Testis (tissue), 3 donors: Measurements from ENCODE around the gene DDC. TPM values are rescaled to one million over a fixed set of nuclear protein-coding genes. Genes with fewer than 3 reads are reported as not detected.

ENCODE experiments used
- DNase-seq: peaks from one replicate; pipeline ENCODE4 v3.0.0-alpha.2; 2019
- H3K27ac ChIP-seq, 2 donors: fragments of 200-600 bp; sonication (generic); one replicate each; pipeline ENCODE4 v1.5.1; 2019
- H3K27me3 ChIP-seq: fragments of 200-600 bp; sonication (generic); one replicate; pipeline ENCODE4 v1.5.1; 2019
- H3K36me3 ChIP-seq: fragments of 200-600 bp; sonication (generic); one replicate; pipeline ENCODE4 v1.5.1; 2017; ENCODE audit warnings: low read depth; ENCODE audit errors: missing control alignments
- H3K4me1 ChIP-seq: fragments of 200-600 bp; sonication (generic); one replicate; pipeline ENCODE4 v1.5.1; 2019
- H3K4me3 ChIP-seq, 2 donors: fragments of 200-600 bp; sonication (generic); one replicate each; pipeline ENCODE4 v1.5.1; 2017 to 2019
- H3K9me3 ChIP-seq: fragments of 200-600 bp; sonication (generic); one replicate; pipeline ENCODE4 v1.5.1; 2017
- POLR2A ChIP-seq: fragments of 450-650 bp; IDR thresholded peaks from one replicate; pipeline ENCODE4 v1.6.1; 2017; ENCODE audit warnings: antibody characterized with exemption, mild to moderate bottlenecking, moderate library complexity
- WGBS, 2 donors: methylation state at CpG; one replicate each; pipeline ENCODE4 v1.1.5; 2018; 5-methylcytosine and 5-hydroxymethylcytosine counted together
- intact Hi-C: fragments of 100-400 bp; cut with DNase I; formaldehyde crosslinking; loops from one replicate; pipeline ENCODE4 v1.15.1; 2023; ENCODE audit warnings: low total_unique reads
- polyA plus RNA-seq: library from polyadenylated mRNA; stranded (reverse); fragments of 350-450 nt; fragmentation: Illumina TruSeq; extraction: RNeasy Lipid Tissue Mini Kit (QIAGEN cat#74804); gene quantifications from one replicate; pipeline ENCODE4 v1.2.3, GENCODE V29; 2014; ENCODE audit warnings: low read depth, low replicate concordance; ENCODE audit not compliant: insufficient read depth
- total RNA-seq, 2 donors: library from RNA; depleted of rRNA; stranded (reverse); fragments of >200 nt; gene quantifications; one replicate each; pipeline ENCODE4 v1.2.3, GENCODE V29; 2016
- TF ChIP-seq, protein P1 (sequence below), 3 experiments: fragments of 450-650 bp in 2 of 3; fragments of 200-600 bp in 1 of 3; sonication (generic) in 1 of 3; IDR thresholded peaks; one replicate each; pipeline ENCODE4 v1.5.1; 2016 to 2019; ENCODE audit warnings: antibody characterized with exemption in 3 of 3, mild to moderate bottlenecking in 2 of 3, moderate library complexity in 1 of 3

The DDC gene
- total and polyA plus RNA-seq, 3 donors from 2014 or later: 1.2 to 4.1 (median 3.3) TPM

DNA sequence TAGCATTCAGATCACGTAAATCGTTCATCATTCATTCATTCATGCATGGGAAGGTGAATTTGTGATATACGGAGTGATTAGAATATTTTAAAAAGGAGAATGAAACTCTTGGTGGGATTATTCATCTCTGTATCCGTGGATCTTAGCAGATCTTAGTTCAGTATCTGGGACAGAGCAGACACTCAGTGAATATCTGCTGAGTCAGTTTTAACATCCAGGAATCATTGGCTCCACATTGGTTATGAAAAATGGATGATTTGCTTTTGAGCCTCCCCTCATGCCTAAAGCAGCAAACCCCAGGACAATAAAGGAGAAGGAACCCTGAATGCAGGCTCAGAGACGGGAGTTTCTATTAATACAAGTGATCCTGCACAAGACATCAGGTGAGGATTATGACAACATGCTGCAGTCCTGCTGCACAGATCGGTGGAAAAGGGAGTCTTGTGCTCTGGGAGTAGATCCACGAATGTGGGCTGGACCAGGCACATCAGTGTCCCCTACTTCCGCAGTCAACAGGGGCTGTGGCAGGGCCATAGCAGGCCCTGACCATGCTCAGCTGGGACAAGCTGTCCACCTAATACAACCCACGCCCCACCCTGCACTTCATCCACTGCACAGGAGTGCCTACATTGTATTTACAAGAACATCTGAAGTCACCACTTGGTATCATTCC lies 88.1 kb downstream of the DDC start:
- TF ChIP-seq, protein P1, sequence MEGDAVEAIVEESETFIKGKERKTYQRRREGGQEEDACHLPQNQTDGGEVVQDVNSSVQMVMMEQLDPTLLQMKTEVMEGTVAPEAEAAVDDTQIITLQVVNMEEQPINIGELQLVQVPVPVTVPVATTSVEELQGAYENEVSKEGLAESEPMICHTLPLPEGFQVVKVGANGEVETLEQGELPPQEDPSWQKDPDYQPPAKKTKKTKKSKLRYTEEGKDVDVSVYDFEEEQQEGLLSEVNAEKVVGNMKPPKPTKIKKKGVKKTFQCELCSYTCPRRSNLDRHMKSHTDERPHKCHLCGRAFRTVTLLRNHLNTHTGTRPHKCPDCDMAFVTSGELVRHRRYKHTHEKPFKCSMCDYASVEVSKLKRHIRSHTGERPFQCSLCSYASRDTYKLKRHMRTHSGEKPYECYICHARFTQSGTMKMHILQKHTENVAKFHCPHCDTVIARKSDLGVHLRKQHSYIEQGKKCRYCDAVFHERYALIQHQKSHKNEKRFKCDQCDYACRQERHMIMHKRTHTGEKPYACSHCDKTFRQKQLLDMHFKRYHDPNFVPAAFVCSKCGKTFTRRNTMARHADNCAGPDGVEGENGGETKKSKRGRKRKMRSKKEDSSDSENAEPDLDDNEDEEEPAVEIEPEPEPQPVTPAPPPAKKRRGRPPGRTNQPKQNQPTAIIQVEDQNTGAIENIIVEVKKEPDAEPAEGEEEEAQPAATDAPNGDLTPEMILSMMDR (IDR thresholded peaks at IDR 0.05): no peak
- TF ChIP-seq POLR2A: no peak
- Histone ChIP-seq H3K36me3 (no peaks in the 10 kb centered on the region), H3K27ac (no peak overlapping the region), H3K4me3 (no peak overlapping the region), H3K4me1 (no peaks in the 10 kb centered on the region), H3K9me3 (no peaks in the 10 kb centered on the region), H3K27me3 (no peaks in the 10 kb centered on the region)
- intact Hi-C loops: no loop called here
- WGBS, 2 donors: 88 to 96% methylated on average over 9 of the region's 9 CpGs
- no peak for DNase-seq

DNA sequence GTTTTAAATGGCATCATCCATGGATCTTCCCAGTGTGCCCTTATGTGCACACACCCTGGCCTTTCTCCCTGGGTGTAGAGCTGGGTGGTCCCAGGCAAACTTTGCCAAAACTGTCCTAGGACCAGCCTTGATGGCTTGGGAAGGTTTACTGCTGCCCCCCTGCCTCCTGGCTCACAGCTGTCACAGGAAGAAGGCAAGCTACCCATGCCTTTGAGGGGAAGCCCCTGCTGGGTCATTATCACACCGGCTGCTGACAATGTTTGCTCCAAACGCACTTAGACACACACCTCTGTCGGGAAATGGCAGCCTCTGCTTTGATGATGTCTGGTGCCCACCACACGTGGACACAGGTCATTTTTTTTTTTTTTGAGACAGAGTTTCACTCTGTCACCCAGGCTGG lies 89.9 kb downstream of the DDC start:
- no peak for TF ChIP-seq POLR2A
- TF ChIP-seq, protein P1 (IDR thresholded peaks at IDR 0.05): no peak
- intact Hi-C loops: no loop called here

DNA sequence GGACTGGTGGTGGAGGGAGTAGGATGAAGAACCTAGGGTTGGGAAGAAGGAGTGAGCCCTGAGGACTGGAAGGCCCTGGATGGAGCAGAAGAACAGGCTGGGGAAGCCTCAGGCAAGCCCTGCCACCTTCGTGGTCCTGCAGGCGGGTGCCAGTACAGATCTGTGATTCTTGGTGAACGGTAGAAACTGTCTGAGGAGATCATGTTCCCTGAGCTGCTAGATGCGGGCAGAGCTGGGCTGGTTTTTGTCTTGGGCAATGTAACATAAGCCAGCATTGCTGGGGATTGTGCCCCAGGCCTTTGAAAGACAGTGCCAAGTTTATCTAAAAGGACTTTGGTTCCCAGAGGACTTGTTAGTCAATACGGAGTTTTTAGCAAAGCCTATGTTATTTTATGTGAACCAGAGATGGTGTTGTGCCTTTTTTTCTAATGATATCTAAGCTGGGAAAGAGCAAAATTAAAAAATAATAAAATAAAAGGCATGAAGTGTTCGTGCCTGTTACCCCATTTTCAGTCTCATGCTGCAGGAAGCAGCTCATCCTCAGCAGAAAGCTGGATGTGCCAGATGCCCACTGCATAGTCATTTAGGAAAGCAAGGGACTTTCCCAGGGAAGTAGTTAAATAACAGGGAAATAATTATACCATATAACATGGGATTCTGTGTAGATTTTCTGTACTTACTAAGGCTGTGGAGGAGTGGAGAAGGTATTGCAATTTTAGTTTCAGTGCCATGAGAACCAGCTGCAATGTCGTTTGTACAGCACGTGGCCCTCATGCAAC lies 90.6 kb downstream of the DDC start:
- DNase-seq: no peak
- Histone ChIP-seq H3K9me3 (no peaks in the 10 kb centered on the region), H3K27ac (no peak overlapping the region), H3K4me1 (no peaks in the 10 kb centered on the region), H3K4me3 (no peak overlapping the region), H3K36me3 (no peaks in the 10 kb centered on the region), H3K27me3 (no peaks in the 10 kb centered on the region)
- WGBS, 2 donors: 69 to 71% methylated on average over 8 of the region's 8 CpGs
- intact Hi-C loops: no loop called here
- no peak for TF ChIP-seq POLR2A
- TF ChIP-seq, protein P1 (IDR thresholded peaks at IDR 0.05): no peak

More for the DNA sequence above, 89.9 kb downstream of the DDC start:
- Histone ChIP-seq H3K36me3 (no peaks in the 10 kb centered on the region), H3K4me3 (no peak overlapping the region), H3K4me1 (no peaks in the 10 kb centered on the region), H3K27ac (no peak overlapping the region), H3K9me3 (no peaks in the 10 kb centered on the region), H3K27me3 (no peaks in the 10 kb centered on the region)
- WGBS, 2 donors: 71 to 77% methylated on average over 4 of the region's 4 CpGs
- no peak for DNase-seq

- WGBS, 2 donors: 92 to 93% methylated on average over 2 to 4 of the region's 4 CpGs
- Histone ChIP-seq H3K9me3 (no peaks in the 10 kb centered on the region), H3K4me3 (no peak overlapping the region), H3K36me3 (no peaks in the 10 kb centered on the region), H3K4me1 (no peaks in the 10 kb centered on the region), H3K27me3 (no peaks in the 10 kb centered on the region), H3K27ac (no peak overlapping the region)
- intact Hi-C loops: no loop called here
- no peak for DNase-seq
- TF ChIP-seq POLR2A: no peak
- TF ChIP-seq, protein P1 (IDR thresholded peaks at IDR 0.05): no peak
Measured at GRCh38 chr7:50473531-50473930, 91.7 kb downstream of the DDC start.
